HEK293T (cell line): ENCODE data around the gene GPR137B.

ENCODE experiments used
- ARNT ChIP-seq: fragments of 450-650 bp; IDR thresholded peaks from 2 replicates; pipeline ENCODE4 v1.6.1; 2017; ENCODE audit warnings: mild to moderate bottlenecking
- FOXK2 ChIP-seq: fragments of 450-650 bp; IDR thresholded peaks from 2 replicates; pipeline ENCODE4 v1.6.1; 2016; ENCODE audit warnings: mild to moderate bottlenecking
- FOXM1 ChIP-seq: fragments of 450-650 bp; IDR thresholded peaks from 2 replicates; pipeline ENCODE4 v1.6.1; 2017; ENCODE audit warnings: mild to moderate bottlenecking, borderline replicate concordance
- SP1 ChIP-seq: fragments of 450-650 bp; IDR thresholded peaks from 2 replicates; pipeline ENCODE4 v1.6.1; 2017
- SUZ12 ChIP-seq: fragments of 450-650 bp; IDR thresholded peaks from 2 replicates; pipeline ENCODE4 v1.6.1; 2016; ENCODE audit warnings: mild to moderate bottlenecking
- TARDBP ChIP-seq: fragments of 450-650 bp; IDR thresholded peaks from 2 replicates; pipeline ENCODE4 v1.6.1; 2016
- TF ChIP-seq, protein P1 (sequence below): fragments of 450-650 bp; IDR thresholded peaks from 2 replicates; pipeline ENCODE4 v1.6.1; 2016

DNA sequence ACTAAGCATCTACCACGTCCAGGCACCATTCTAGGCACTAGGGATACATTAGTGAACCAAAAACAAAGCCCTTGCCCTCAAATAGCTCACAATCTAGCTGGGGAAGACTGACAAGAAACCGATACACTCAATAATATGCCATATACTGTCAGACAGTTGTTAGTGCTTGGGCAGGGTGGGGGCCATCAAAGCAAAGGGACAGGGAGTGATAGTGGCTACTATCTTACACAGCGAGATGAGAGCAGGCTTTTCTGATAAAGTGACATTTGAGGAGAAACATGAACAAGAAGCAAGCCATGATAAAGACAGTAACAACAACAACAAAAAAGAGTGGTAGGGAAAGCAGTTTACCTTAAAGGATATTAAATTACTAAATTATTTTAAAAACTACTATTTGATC, 98.3 kb downstream of the GPR137B start:
- TF ChIP-seq SP1 (no peak), SUZ12 (no peak), FOXM1 (no peak), ARNT (no peak), TARDBP (no peak), FOXK2 (no peak)
- TF ChIP-seq, protein P1, sequence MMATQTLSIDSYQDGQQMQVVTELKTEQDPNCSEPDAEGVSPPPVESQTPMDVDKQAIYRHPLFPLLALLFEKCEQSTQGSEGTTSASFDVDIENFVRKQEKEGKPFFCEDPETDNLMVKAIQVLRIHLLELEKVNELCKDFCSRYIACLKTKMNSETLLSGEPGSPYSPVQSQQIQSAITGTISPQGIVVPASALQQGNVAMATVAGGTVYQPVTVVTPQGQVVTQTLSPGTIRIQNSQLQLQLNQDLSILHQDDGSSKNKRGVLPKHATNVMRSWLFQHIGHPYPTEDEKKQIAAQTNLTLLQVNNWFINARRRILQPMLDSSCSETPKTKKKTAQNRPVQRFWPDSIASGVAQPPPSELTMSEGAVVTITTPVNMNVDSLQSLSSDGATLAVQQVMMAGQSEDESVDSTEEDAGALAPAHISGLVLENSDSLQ = no peak
